ENCODE results near the gene VOPP1.
"Not testable (repeated sequence)": the region's sequence is repeated elsewhere in the genome, so short reads cannot be mapped to it uniquely, and the experiment has no call there.

Gene VOPP1

GRCh38 chr7:55593515-55594318, 21.4 kb upstream of the VOPP1 start:
- H3K27ac ChIP-seq (ENCODE audit: low read length) = no peak overlapping the region
- WGBS (ENCODE audit: insufficient coverage, insufficient read length) = no CpG with 5 or more reads among the region's 14 CpGs
- H3K9me3 ChIP-seq (ENCODE audit: control insufficient read depth, insufficient read depth, low read length) = no peaks in the 10 kb centered on the region
- peak; percentile 67 for DNase-seq (ENCODE audit: low read depth, low spot score)
- no peak overlapping the region for H3K4me3 ChIP-seq (ENCODE audit: low read length)
- no peaks in the 10 kb centered on the region for H3K4me1 ChIP-seq (ENCODE audit: control insufficient read depth, insufficient read depth, low read length)
- H3K27me3 ChIP-seq (ENCODE audit: control insufficient read depth, insufficient read depth, low read length) = no peaks in the 10 kb centered on the region
- H3K36me3 ChIP-seq (ENCODE audit: control insufficient read depth, insufficient read depth, low read length) = no peaks in the 10 kb centered on the region

- H3K36me3 ChIP-seq (ENCODE audit: control insufficient read depth, insufficient read depth, low read length) = no peaks in the 10 kb centered on the region
- no peak overlapping the region for H3K27ac ChIP-seq (ENCODE audit: low read length)
- no peaks in the 10 kb centered on the region for H3K27me3 ChIP-seq (ENCODE audit: control insufficient read depth, insufficient read depth, low read length)
- H3K4me3 ChIP-seq (ENCODE audit: low read length) = no peak overlapping the region
- DNase-seq (ENCODE audit: low read depth, low spot score) = no peak
- no peaks in the 10 kb centered on the region for H3K9me3 ChIP-seq (ENCODE audit: control insufficient read depth, insufficient read depth, low read length)
- no peaks in the 10 kb centered on the region for H3K4me1 ChIP-seq (ENCODE audit: control insufficient read depth, insufficient read depth, low read length)
- no CpG with 5 or more reads among the region's 4 CpGs for WGBS (ENCODE audit: insufficient coverage, insufficient read length)
Observed at GRCh38 chr7:55593172-55593514, 20.8 kb upstream of the VOPP1 start.

DNA sequence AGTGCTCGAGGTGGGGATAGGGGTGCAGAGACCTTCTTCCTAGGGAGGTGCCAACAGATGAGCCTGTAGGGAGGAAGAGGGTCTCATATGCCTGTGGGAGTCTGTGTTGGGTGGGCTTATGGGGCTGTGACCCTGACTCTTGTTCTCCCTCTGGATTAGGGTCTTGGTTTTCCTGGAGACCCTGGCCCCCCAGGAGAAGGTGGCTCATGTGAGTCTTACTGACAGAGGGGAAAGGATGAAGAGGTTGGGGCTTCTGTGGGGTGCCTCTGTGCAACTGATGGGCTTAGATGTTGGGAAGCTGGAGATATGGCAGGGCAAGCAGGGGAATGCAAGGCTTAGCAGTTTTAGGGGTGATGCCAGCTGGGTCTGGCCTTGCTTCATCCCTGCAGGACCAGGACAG, 20.2 kb upstream of the VOPP1 start:
- Histone ChIP-seq H3K4me3 (ENCODE audit: low read length) (no peak overlapping the region), H3K36me3 (ENCODE audit: control insufficient read depth, insufficient read depth, low read length) (no peaks in the 10 kb centered on the region), H3K4me1 (ENCODE audit: control insufficient read depth, insufficient read depth, low read length) (no peaks in the 10 kb centered on the region), H3K9me3 (ENCODE audit: control insufficient read depth, insufficient read depth, low read length) (no peaks in the 10 kb centered on the region), H3K27ac (ENCODE audit: low read length) (no peak overlapping the region), H3K27me3 (ENCODE audit: control insufficient read depth, insufficient read depth, low read length) (no peaks in the 10 kb centered on the region)
- DNase-seq (ENCODE audit: low read depth, low spot score) = no peak
- WGBS (ENCODE audit: insufficient coverage, insufficient read length) = no CpG with 5 or more reads among the region's 1 CpG

- Histone ChIP-seq H3K27me3 (ENCODE audit: control insufficient read depth, insufficient read depth, low read length) (no peaks in the 10 kb centered on the region), H3K4me1 (ENCODE audit: control insufficient read depth, insufficient read depth, low read length) (no peaks in the 10 kb centered on the region), H3K36me3 (ENCODE audit: control insufficient read depth, insufficient read depth, low read length) (no peaks in the 10 kb centered on the region), H3K27ac (ENCODE audit: low read length) (no peak overlapping the region), H3K9me3 (ENCODE audit: control insufficient read depth, insufficient read depth, low read length) (no peaks in the 10 kb centered on the region), H3K4me3 (ENCODE audit: low read length) (no peak overlapping the region)
- no CpG with 5 or more reads among the region's 3 CpGs for WGBS (ENCODE audit: insufficient coverage, insufficient read length)
- DNase-seq (ENCODE audit: low read depth, low spot score) = no peak
Observed at GRCh38 chr7:55591282-55591931, 19.1 kb upstream of the VOPP1 start.

- H3K4me1 ChIP-seq (ENCODE audit: control insufficient read depth, insufficient read depth, low read length) = no peaks in the 10 kb centered on the region
- DNase-seq (ENCODE audit: low read depth, low spot score) = no peak
- no peak overlapping the region for H3K4me3 ChIP-seq (ENCODE audit: low read length)
- H3K9me3 ChIP-seq (ENCODE audit: control insufficient read depth, insufficient read depth, low read length) = no peaks in the 10 kb centered on the region
- no CpG with 5 or more reads among the region's 8 CpGs for WGBS (ENCODE audit: insufficient coverage, insufficient read length)
- H3K36me3 ChIP-seq (ENCODE audit: control insufficient read depth, insufficient read depth, low read length) = no peaks in the 10 kb centered on the region
- H3K27me3 ChIP-seq (ENCODE audit: control insufficient read depth, insufficient read depth, low read length) = no peaks in the 10 kb centered on the region
- H3K27ac ChIP-seq (ENCODE audit: low read length) = no peak overlapping the region
Observed at GRCh38 chr7:55590517-55591281, 18.4 kb upstream of the VOPP1 start.

- Histone ChIP-seq H3K4me3 (ENCODE audit: low read length) (no peak overlapping the region), H3K9me3 (ENCODE audit: control insufficient read depth, insufficient read depth, low read length) (no peaks in the 10 kb centered on the region), H3K36me3 (ENCODE audit: control insufficient read depth, insufficient read depth, low read length) (no peaks in the 10 kb centered on the region), H3K4me1 (ENCODE audit: control insufficient read depth, insufficient read depth, low read length) (no peaks in the 10 kb centered on the region), H3K27ac (ENCODE audit: low read length) (no peak overlapping the region), H3K27me3 (ENCODE audit: control insufficient read depth, insufficient read depth, low read length) (no peaks in the 10 kb centered on the region)
- DNase-seq (ENCODE audit: low read depth, low spot score) = no peak
- no CpG with 5 or more reads among the region's 1 CpG for WGBS (ENCODE audit: insufficient coverage, insufficient read length)
Observed at GRCh38 chr7:55589905-55590304, 17.6 kb upstream of the VOPP1 start.

DNA sequence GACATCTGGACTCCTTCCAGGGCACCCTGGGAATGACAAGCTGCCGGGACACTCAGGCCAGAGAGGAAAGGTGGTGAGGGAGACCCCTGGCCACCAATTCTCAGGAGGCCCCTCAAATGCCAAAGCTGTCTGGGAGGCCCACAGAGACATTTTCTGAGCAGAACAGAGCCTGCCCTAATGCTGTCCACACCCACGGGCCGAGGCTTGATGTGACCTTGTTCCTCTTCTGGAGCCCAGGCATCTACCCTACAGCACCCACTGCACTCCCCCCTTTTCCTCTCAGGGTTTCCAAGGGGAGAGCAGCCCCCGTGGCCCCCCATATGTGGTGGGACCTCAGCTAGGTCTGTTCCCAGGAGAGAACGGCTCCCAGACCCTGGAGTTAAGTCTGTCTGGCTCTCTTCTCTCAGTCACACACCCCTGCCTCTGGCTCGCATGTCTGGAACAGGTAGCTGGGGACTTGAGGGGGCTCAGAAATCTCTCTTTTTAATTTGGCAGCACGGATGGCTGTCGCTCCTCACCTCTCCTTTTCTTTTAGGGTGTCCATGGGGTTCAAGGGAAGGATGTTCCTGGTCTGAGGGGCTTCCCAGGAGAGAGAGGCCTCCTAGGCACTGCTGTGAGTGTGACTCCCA, 16.8 kb upstream of the VOPP1 start:
- H3K4me3 ChIP-seq (ENCODE audit: low read length) = no peak overlapping the region
- H3K4me1 ChIP-seq (ENCODE audit: control insufficient read depth, insufficient read depth, low read length) = no peaks in the 10 kb centered on the region
- no peaks in the 10 kb centered on the region for H3K36me3 ChIP-seq (ENCODE audit: control insufficient read depth, insufficient read depth, low read length)
- no CpG with 5 or more reads among the region's 8 CpGs for WGBS (ENCODE audit: insufficient coverage, insufficient read length)
- H3K27me3 ChIP-seq (ENCODE audit: control insufficient read depth, insufficient read depth, low read length) = no peaks in the 10 kb centered on the region
- no peak for DNase-seq (ENCODE audit: low read depth, low spot score)
- H3K9me3 ChIP-seq (ENCODE audit: control insufficient read depth, insufficient read depth, low read length) = no peaks in the 10 kb centered on the region
- no peak overlapping the region for H3K27ac ChIP-seq (ENCODE audit: low read length)

- Histone ChIP-seq H3K36me3 (ENCODE audit: control insufficient read depth, insufficient read depth, low read length) (no peaks in the 10 kb centered on the region), H3K27ac (ENCODE audit: low read length) (no peak overlapping the region), H3K4me1 (ENCODE audit: control insufficient read depth, insufficient read depth, low read length) (no peaks in the 10 kb centered on the region), H3K4me3 (ENCODE audit: low read length) (no peak overlapping the region), H3K9me3 (ENCODE audit: control insufficient read depth, insufficient read depth, low read length) (no peaks in the 10 kb centered on the region), H3K27me3 (ENCODE audit: control insufficient read depth, insufficient read depth, low read length) (no peaks in the 10 kb centered on the region)
- no peak for DNase-seq (ENCODE audit: low read depth, low spot score)
- no CpG with 5 or more reads among the region's 4 CpGs for WGBS (ENCODE audit: insufficient coverage, insufficient read length)
Observed at GRCh38 chr7:55588379-55588699, 16.0 kb upstream of the VOPP1 start.

- Histone ChIP-seq H3K27ac (ENCODE audit: low read length) (no peak overlapping the region), H3K9me3 (ENCODE audit: control insufficient read depth, insufficient read depth, low read length) (no peaks in the 10 kb centered on the region), H3K27me3 (ENCODE audit: control insufficient read depth, insufficient read depth, low read length) (no peaks in the 10 kb centered on the region), H3K4me3 (ENCODE audit: low read length) (no peak overlapping the region), H3K36me3 (ENCODE audit: control insufficient read depth, insufficient read depth, low read length) (no peaks in the 10 kb centered on the region), H3K4me1 (ENCODE audit: control insufficient read depth, insufficient read depth, low read length) (no peaks in the 10 kb centered on the region)
- DNase-seq (ENCODE audit: low read depth, low spot score) = no peak
- no CpG with 5 or more reads among the region's 8 CpGs for WGBS (ENCODE audit: insufficient coverage, insufficient read length)
Observed at GRCh38 chr7:55587687-55588378, 15.5 kb upstream of the VOPP1 start.

DNA sequence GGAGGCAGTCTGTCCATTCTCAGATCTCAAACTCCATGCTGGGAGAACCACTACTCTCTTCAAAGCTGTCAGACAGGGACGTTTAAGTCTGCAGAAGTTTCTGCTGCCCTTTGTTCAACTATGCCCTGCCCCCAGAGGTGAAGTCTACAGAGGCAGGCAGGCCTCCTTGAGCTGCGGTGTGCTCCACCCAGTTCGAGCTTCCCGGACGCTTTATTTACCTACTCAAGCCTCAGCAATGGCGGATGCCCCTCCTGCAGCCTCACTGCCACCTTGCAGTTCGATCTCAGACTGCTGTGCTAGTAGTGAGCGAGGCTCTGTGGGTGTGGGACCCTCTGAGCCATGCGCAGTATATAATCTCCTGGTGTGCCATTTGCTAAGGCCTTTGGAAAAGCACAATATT, 10.4 kb upstream of the VOPP1 start:
- H3K4me3 ChIP-seq (ENCODE audit: low read length); H3K27ac ChIP-seq (ENCODE audit: low read length); H3K36me3 ChIP-seq (ENCODE audit: control insufficient read depth, insufficient read depth, low read length); H3K27me3 ChIP-seq (ENCODE audit: control insufficient read depth, insufficient read depth, low read length); DNase-seq (ENCODE audit: low read depth, low spot score); H3K4me1 ChIP-seq (ENCODE audit: control insufficient read depth, insufficient read depth, low read length); H3K9me3 ChIP-seq (ENCODE audit: control insufficient read depth, insufficient read depth, low read length): not testable (repeated sequence)
- WGBS (ENCODE audit: insufficient coverage, insufficient read length) = no CpG with 5 or more reads among the region's 9 CpGs
